Measurements from ENCODE around the gene OR2A5. TPM values are rescaled to one million over a fixed set of nuclear protein-coding genes. Genes with fewer than 3 reads are reported as not detected.

The OR2A5 gene
- total and polyA plus RNA-seq, 2 of the 4 experiments (the other 2 are of a cell fraction) = not detected

- DNase-seq (no peak), ATAC-seq (ENCODE audit: low read depth) (no peak)
- H2BK20ac ChIP-seq (ENCODE audit: low read depth, low read length) = no peak overlapping the region
- no peak overlapping the region for H2BK15ac ChIP-seq (ENCODE audit: low read depth, low read length)
- H2BK120ac ChIP-seq (ENCODE audit: low read depth, low read length) = no peak overlapping the region
- WGBS, 2 experiments (ENCODE audit: extremely low coverage in 2 of 2, insufficient read length in 1 of 2) = no CpG with 5 or more reads among the region's 2 CpGs
- H4K91ac ChIP-seq (ENCODE audit: insufficient read depth, low read depth, low read length) = no peak overlapping the region
- H2AFZ ChIP-seq (replicated peaks; ENCODE audit: low read length, poor library complexity) = no peak overlapping the region
- no peak overlapping the region for H3K27ac ChIP-seq (ENCODE audit: insufficient read depth, low read length)
- POLR2A ChIA-PET (ENCODE audit: unreplicated experiment) = no interaction called here
- H4K5ac ChIP-seq (ENCODE audit: low read depth, low read length) = no peak overlapping the region
- H3K4ac ChIP-seq (ENCODE audit: low read depth, low read length) = no peak overlapping the region
- no peak overlapping the region for H3K4me2 ChIP-seq (ENCODE audit: low read depth, low read length)
- no peak overlapping the region for H2AK5ac ChIP-seq (ENCODE audit: low read depth, low read length)
- H4K20me1 ChIP-seq (ENCODE audit: insufficient read depth, low read length) = no peaks in the 10 kb centered on the region
- H3K27me3 ChIP-seq (ENCODE audit: control insufficient read depth, insufficient read depth, low read length) = no peaks in the 10 kb centered on the region
- in situ Hi-C loops (cut with MboI; ENCODE audit: low sequenced_read_pairs) (no loop called here), dilution Hi-C loops (cut with HindIII; ENCODE audit: low sequenced_read_pairs, unreplicated experiment) (no loop called here), intact Hi-C loops (cut with micrococcal nuclease) (no loop called here)
- no peak overlapping the region for H3K4me3 ChIP-seq (ENCODE audit: insufficient read depth, low read depth, low read length)
- H3K4me1 ChIP-seq (ENCODE audit: control insufficient read depth, insufficient read depth, low read length) = no peaks in the 10 kb centered on the region
- no peak overlapping the region for H3K23ac ChIP-seq (ENCODE audit: low read depth, low read length)
- no peak for TF ChIP-seq MAZ (IDR thresholded peaks at IDR 0.05; ENCODE audit: borderline replicate concordance, low read depth, low read length)
- no peak for TF ChIP-seq CHD1 (IDR thresholded peaks at IDR 0.05; ENCODE audit: low read depth, low read length)
- TF ChIP-seq CTCF (conservative IDR thresholded peaks at IDR 0.05; ENCODE audit: low read depth, low read length) = no peak
- TF ChIP-seq ELK1 (IDR thresholded peaks at IDR 0.05; ENCODE audit: borderline replicate concordance, low read depth, low read length) = no peak
- no peak for TF ChIP-seq RAD21 (IDR thresholded peaks at IDR 0.05; ENCODE audit: low read length)
- TF ChIP-seq MXI1 (IDR thresholded peaks at IDR 0.05; ENCODE audit: borderline replicate concordance, low read depth, low read length) = no peak
- no peak for TF ChIP-seq RFX5 (IDR thresholded peaks at IDR 0.05; ENCODE audit: low read depth, low read length)
- TF ChIP-seq RCOR1 (IDR thresholded peaks at IDR 0.05; ENCODE audit: insufficient replicate concordance, low read length) = no peak
- no peak for TF ChIP-seq MAFK (IDR thresholded peaks at IDR 0.05; ENCODE audit: low read depth, low read length)
- TF ChIP-seq FOS (IDR thresholded peaks at IDR 0.05; ENCODE audit: low read depth, low read length) = no peak
- no peak for TF ChIP-seq POLR2A (IDR thresholded peaks at IDR 0.05; ENCODE audit: low read depth, low read length)
- TF ChIP-seq BHLHE40 (IDR thresholded peaks at IDR 0.05; ENCODE audit: low read depth, low read length) = no peak
- no peak for TF ChIP-seq SMC3 (IDR thresholded peaks at IDR 0.05; ENCODE audit: low read depth, low read length)
- no peak overlapping the region for H3K18ac ChIP-seq (ENCODE audit: low read depth, low read length)
- H4K8ac ChIP-seq (ENCODE audit: low read depth in 2 of 2, low read length in 2 of 2) = no peak overlapping the region
- H3K56ac ChIP-seq (ENCODE audit: extremely low read depth, insufficient read depth, low read length) = no peak overlapping the region
- H2AK9ac ChIP-seq (replicated peaks; ENCODE audit: low read depth, low read length, poor library complexity) = no peak overlapping the region
- H2BK5ac ChIP-seq (ENCODE audit: low read depth, low read length, poor library complexity, severe bottlenecking) = no peak overlapping the region
- no peaks in the 10 kb centered on the region for H3K79me1 ChIP-seq (ENCODE audit: low read depth in 1 of 2, low read length in 2 of 2)
- no TSS peak for BruUV-seq (replicated peaks)
- H3K36me3 ChIP-seq (ENCODE audit: control insufficient read depth, insufficient read depth, low read length) = no peaks in the 10 kb centered on the region
- H3K14ac ChIP-seq (replicated peaks; ENCODE audit: low read depth, low read length) = no peak overlapping the region
- H3K9me1 ChIP-seq (ENCODE audit: insufficient read depth, low read length) = no peaks in the 10 kb centered on the region
- CTCF ChIA-PET = no interaction called here
- no peaks in the 10 kb centered on the region for H3K9me3 ChIP-seq (ENCODE audit: control insufficient read depth, insufficient read depth, low read length)
- no peak overlapping the region for H3K9ac ChIP-seq (ENCODE audit: low read depth, low read length)
Measured at GRCh38 chr7:144069953-144070352, 21.2 kb downstream of the OR2A5 start.

All from IMR-90 (cell line).